Endothelial cell of umbilical vein (primary cell): ENCODE data around the gene BBS10.

ENCODE experiments used
- EZH2 ChIP-seq: IDR thresholded peaks from 2 replicates; pipeline ENCODE4 v1.6.1; 2012; ENCODE audit warnings: borderline replicate concordance, low read depth, mild to moderate bottlenecking, moderate library complexity, low read length, inconsistent platforms; ENCODE audit not compliant: severe bottlenecking
- FOS ChIP-seq: IDR thresholded peaks from 2 replicates; pipeline ENCODE4 v1.6.1; 2011; ENCODE audit warnings: mild to moderate bottlenecking, low read length, moderate library complexity, borderline replicate concordance; ENCODE audit not compliant: insufficient read depth
- GATA2 ChIP-seq: IDR thresholded peaks from 2 replicates; pipeline ENCODE4 v1.7.0; 2011; ENCODE audit warnings: low read depth, mild to moderate bottlenecking, moderate library complexity, mixed read lengths, low read length; ENCODE audit not compliant: insufficient read length, insufficient read depth
- JUN ChIP-seq: IDR thresholded peaks from 2 replicates; pipeline ENCODE4 v1.6.1; 2011; ENCODE audit warnings: borderline replicate concordance, low read depth; ENCODE audit not compliant: insufficient read length, insufficient read depth
- MYC ChIP-seq: IDR thresholded peaks from one replicate; pipeline ENCODE4 v1.6.1; 2011; ENCODE audit warnings: mild to moderate bottlenecking, low read depth, low read length
- POLR2A ChIP-seq: IDR thresholded peaks from 2 replicates; pipeline ENCODE4 v1.6.1; 2012; ENCODE audit warnings: low read depth, mild to moderate bottlenecking, control low read depth, low read length
- POLR2AphosphoS5 ChIP-seq: IDR thresholded peaks from 2 replicates; pipeline ENCODE4 v1.6.1; 2012; ENCODE audit warnings: low read depth, mild to moderate bottlenecking, control low read depth, low read length, moderate library complexity; ENCODE audit not compliant: insufficient read depth
- TF ChIP-seq, protein P1 (sequence below), 2 donors: IDR thresholded peaks; 1 replicate in 1 of 2; 2 replicates in 1 of 2; pipeline ENCODE4 v1.5.1; 2011; ENCODE audit warnings: low read length in 2 of 2, mild to moderate bottlenecking in 2 of 2, moderate library complexity in 2 of 2, control low read depth in 1 of 2, inconsistent platforms in 1 of 2, low read depth in 1 of 2; ENCODE audit not compliant: insufficient read depth in 1 of 2; ENCODE audit errors: extremely low read depth in 1 of 2
- TF ChIP-seq, protein P2 (sequence below): IDR thresholded peaks from 2 replicates; pipeline ENCODE4 v1.6.1; 2011; ENCODE audit not compliant: insufficient read depth, insufficient read length

DNA sequence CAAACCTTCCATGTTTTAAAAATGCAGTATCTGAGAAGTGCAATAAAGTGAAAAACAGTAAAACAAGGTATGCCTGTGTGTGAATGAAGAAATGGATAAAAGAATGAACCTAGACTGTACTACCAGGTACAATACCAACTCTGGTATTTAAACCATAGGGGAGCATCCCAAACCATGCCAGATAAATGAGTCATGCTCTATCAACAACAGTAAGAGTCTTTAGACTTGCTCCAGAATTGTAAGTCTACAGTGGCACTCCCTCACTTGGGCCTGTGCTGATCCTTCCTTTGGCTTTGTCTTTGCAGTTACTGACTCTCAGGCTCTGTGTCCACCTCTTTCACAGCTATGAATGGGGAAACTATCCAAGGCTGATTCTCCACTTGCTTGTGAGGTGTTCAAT is 38.1 kb downstream of the BBS10 start:
- TF ChIP-seq, protein P1, sequence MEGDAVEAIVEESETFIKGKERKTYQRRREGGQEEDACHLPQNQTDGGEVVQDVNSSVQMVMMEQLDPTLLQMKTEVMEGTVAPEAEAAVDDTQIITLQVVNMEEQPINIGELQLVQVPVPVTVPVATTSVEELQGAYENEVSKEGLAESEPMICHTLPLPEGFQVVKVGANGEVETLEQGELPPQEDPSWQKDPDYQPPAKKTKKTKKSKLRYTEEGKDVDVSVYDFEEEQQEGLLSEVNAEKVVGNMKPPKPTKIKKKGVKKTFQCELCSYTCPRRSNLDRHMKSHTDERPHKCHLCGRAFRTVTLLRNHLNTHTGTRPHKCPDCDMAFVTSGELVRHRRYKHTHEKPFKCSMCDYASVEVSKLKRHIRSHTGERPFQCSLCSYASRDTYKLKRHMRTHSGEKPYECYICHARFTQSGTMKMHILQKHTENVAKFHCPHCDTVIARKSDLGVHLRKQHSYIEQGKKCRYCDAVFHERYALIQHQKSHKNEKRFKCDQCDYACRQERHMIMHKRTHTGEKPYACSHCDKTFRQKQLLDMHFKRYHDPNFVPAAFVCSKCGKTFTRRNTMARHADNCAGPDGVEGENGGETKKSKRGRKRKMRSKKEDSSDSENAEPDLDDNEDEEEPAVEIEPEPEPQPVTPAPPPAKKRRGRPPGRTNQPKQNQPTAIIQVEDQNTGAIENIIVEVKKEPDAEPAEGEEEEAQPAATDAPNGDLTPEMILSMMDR (IDR thresholded peaks at IDR 0.05; ENCODE audit: extremely low read depth in 1 of 2, insufficient read depth in 1 of 2, low read depth in 1 of 2, low read length in 2 of 2): no peak
- TF ChIP-seq POLR2AphosphoS5 (no peak), POLR2A (no peak), EZH2 (no peak), MYC (no peak), JUN (no peak), FOS (no peak), GATA2 (no peak)
- TF ChIP-seq, protein P2, sequence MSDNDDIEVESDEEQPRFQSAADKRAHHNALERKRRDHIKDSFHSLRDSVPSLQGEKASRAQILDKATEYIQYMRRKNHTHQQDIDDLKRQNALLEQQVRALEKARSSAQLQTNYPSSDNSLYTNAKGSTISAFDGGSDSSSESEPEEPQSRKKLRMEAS: no peak
